Measurements from ENCODE around the gene REC114. TPM values are rescaled to one million over a fixed set of nuclear protein-coding genes. Genes with fewer than 3 reads are reported as not detected.
"Not testable (repeated sequence)": the region's sequence is repeated elsewhere in the genome, so short reads cannot be mapped to it uniquely, and the experiment has no call there.

The REC114 gene
- polyA plus RNA-seq, 3 donors = not detected

DNA sequence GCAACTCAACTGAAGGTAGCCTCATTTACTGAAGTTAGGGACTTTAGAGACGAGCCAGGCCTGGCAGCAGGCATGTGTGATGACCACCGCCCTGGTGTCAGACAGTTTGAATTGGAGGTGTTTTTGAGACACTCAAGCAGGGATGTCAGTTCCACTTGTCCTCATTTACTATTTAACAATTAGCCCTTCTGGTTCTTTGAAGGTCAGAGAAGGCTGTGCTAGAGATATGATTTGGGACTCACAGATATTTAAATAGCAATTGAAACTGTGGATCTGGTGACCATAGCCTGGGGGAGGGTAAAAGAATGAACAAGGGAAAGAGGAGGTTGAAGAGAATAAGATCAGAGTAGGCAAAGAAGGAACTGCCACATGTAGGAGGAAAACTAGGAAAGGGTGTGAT is 74.6 kb downstream of the REC114 start:
- WGBS, 3 donors = 89 to 94% (median 91%) methylated on average over 2 of the region's 2 CpGs
- no peak overlapping the region for H3K27ac ChIP-seq (ENCODE audit: low read depth, low read length)

DNA sequence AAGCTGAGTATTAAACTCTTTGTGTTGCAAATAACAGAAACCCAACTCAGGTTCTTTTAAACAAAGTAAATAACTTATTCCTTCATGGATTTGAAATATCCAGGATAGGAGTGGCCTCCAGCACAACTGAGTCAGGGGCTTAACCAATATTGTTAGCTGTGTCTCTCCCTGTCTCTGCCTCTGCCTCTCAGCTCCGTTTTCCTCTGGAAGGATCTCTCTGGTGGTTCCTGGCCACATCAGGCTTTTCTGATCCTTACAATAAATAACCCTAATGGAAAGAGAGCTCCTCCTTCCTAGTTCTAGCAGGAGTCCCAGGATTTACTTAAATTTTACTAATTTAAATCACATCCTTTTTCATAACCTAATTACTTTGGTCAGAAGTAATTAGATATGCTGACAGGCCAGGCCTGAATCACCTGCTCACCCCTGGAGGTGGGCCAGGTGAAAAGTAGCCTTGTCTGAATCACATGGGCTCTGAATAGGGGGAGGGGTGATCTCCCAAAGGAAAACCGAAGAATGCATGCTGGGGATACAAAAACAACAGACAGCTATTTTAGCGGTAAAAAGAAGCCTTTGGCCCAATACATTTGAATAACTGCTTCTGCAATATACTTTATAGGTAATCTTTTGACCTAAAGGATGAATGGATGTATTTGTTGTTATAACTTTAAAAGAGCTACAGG is 75.4 kb downstream of the REC114 start:
- H3K27ac ChIP-seq (ENCODE audit: low read depth, low read length) = no peak overlapping the region
- WGBS, 3 donors = 49 to 65% (median 63%) methylated on average over 3 of the region's 3 CpGs

DNA sequence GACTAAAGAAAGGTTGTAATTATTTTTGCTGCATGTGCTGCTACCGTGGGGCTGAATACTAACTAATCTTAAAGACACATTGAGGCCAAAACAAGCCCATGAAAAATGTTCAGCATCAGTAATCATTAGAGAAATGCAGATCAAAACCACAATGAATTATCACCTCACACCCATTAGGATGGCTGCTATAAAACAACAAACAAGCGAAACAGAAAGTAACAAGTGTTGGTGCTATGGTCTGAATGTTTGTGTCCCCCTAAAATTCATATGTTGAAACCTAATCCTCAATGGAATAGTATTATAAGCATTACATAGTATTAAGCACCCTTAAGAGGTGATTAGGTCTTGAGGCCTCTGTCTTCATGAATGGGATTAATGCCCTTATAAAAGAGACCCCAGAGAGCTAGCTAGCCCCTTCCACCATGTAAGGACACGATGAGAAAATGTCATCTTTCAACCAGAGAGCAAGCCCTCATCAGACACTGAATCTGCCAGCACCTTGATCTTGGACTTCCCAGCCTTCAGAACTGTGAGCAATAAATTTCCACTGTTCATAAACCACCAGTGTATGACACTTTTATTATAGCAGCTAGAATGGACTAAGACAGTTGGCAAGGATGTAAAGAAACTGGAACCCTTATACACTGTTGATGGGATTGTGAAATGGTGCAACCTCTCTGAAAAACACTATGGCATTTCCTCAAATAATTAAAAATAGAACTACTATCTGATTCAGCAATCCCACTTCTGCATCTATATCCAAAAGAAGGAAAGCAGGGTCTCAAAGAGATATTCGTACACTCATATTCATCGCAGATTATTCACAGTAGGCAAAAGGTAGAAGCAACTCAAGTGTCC is 76.1 kb downstream of the REC114 start:
- H3K27ac ChIP-seq (ENCODE audit: low read depth, low read length) = no peak overlapping the region
- WGBS, 3 donors = 83 to 89% (median 85%) methylated on average over 5 of the region's 5 CpGs

DNA sequence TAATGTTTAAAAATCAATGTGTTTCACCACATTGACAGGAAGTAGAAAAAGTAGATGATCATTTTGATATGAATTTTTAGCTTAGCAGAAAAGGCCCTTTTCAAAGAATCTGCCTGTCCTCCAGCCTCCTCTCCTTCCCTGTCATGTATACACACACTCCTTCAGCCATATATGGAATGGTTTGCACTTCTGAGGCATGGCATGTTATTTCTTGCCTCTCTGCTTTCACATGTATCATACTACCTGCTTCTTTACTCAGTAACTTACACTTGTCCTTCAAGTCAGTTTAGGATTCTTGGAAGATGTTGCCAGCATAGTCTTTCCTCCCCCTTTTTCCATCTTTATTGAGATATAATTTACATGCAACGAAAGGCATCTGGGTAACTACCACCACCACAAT is 79.0 kb downstream of the REC114 start:
- WGBS, 3 donors = 83 to 95% (median 92%) methylated on average over 1 of the region's 1 CpG

DNA sequence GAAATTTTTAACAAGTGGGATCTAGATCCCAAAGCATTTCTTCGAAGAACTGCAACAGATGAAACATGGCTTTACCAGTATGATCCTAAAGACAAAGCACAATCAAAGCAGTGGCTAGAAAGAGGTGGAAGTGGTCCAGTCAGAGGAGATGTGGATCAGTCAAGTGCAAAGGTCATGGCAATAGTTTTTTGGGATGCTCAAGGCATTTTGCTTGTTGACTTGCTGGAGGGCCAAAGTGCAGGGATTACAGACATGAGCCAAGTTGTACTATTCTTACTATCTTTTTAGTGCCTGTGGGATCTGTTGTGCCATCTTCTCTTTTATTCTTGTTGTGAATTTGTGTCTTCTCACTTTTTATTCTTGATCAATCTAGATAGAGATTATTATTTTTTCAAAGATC is 82.0 kb downstream of the REC114 start:
- WGBS, 3 donors = 93 to 100% (median 96%) methylated on average over 1 of the region's 1 CpG

More for the DNA sequence above, 79.0 kb downstream of the REC114 start:
- H3K27ac ChIP-seq (ENCODE audit: low read depth, low read length) = no peak overlapping the region

DNA sequence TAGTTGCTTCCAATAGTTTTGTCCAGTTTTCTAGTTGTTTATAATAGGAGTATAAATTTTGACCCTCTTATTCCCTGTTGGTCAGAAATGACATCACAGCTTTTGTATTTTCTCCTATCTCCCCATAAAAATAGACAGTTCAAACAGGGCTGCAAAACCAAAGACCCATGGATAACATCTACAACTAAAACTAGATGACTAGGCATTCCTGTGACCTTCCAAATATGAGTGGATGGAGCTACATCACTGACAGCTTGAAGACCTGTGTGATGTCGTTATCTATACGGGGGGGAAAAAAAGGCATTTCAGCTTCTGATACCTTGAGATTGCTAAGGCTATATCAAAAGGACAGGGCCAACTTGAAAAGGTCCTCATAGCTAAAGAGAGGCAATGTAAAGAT is 84.6 kb downstream of the REC114 start:
- no peak overlapping the region for H3K27ac ChIP-seq (ENCODE audit: low read depth, low read length)
- 85 to 94% (median 88%) methylated on average over 2 of the region's 2 CpGs for WGBS, 3 donors

More for the DNA sequence above, 82.0 kb downstream of the REC114 start:
- no peak overlapping the region for H3K27ac ChIP-seq (ENCODE audit: low read depth, low read length)

DNA sequence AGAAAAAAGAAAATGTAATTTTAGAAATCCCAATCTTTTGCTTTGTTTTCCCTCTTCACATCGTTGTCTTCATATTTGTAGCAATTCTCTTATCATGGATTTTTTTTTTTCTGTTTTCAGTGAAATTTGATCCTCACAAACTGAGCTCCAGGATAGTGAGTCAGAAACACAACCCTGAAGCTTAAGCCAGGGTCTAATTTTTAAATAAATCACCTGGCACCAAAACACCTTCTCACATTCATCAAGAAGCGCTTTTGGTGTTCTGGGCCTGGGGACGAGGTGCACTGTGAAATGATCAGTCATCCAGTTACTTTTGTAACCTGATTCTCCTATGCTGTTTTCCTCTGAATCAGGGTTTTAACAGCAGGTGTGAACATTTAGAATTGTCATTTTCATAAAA is 87.7 kb downstream of the REC114 start:
- WGBS, 3 donors = 52 to 67% (median 63%) methylated on average over 3 of the region's 3 CpGs
- H3K27ac ChIP-seq (ENCODE audit: low read depth, low read length) = no peak overlapping the region

DNA sequence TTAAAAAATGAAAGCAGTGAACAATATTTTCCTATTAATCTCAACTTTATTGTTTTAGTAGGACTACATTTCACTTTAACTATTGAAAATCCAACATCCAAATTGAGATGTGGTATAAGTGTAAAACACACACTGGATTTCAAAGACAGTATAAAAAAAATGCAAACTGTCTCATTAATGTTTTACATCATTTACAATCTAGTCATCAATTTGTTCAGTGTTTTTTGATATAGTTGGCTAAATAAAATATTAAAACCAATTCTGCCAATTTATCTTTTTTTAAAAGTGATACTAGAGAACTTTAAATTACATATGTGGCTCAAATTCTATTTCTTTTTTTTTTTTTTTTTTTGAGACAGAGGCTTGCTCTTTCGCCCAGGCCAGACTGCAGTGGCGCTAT is 95.2 kb downstream of the REC114 start:
- 94 to 100% (median 94%) methylated on average over 2 of the region's 2 CpGs for WGBS, 3 donors
- H3K27ac ChIP-seq (ENCODE audit: low read depth, low read length) = no peak overlapping the region

DNA sequence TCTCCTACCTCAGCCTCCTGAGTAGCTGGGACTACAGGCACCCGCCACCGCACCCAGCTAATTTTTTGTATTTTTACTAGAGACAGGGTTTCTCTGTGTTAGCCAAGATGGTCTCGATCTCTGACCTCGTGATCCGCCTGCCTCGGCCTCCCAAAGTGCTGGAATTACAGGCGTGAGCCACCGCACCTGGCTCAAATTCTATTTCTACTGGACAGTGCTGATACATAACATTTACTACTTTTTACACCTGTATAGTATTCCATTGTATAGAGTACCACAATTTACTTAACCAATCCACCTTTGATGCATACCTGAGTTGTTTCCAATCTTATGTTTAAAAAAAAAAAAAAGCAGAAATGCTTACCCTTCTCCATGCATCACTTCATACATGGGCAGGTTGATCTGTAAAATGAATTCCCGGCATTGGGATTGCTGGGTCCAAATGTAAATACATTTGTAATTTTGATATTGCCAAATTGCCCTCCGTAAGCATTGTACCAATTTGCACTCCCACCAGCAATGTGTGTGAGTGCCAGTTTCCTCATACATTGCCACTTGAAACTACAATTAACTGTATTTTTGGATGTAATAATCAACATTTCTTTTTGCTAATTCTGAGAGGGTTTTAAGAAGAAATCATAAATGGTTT is 95.7 kb downstream of the REC114 start:
- 97 to 98% (median 98%) methylated on average over 10 of the region's 10 CpGs for WGBS, 3 donors

DNA sequence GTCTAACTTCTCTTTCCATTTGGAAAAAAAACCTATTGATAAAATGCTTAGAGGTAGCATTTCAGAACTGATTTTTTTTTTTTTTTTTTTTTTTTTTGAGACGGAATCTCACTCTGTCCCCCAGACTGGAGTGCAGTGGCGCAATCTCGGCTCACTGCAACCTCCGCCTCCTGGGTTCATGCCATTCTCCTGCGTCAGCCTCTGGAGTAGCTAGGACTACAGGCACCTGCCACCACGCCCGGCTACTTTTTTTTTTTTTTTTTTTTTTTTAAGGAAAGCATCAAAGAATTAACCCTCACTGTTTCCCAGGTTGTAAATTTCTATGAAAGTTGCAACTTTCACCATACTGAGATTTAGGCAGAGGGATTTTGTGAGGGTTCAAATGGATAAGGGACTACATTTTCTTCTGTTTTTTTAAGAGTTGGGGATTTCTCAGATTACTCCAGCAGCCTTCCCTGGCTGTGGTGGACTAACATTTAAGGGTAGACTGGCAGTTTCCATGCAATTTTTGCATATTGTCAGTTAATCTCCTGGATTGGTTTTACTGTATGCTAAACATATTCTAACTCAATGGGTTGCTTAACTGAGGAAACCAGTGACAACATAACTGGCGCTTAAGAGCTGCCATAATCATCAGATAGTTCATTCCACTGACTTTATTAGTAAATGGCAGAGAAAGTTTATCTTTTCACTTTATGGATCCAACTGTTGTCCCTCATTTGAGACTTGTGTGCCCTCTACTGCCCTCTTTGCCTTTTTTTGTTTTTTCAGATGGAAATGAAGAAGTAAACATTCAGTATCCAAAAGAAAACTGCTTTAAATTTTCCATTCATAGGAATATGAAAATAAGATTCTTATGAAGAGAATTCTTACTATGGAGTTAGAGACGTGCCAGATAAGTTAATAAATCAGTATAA is 96.5 kb downstream of the REC114 start:
- WGBS, 3 donors = 79 to 84% (median 82%) methylated on average over 9 of the region's 9 CpGs
- H3K27ac ChIP-seq (ENCODE audit: low read depth, low read length) = no peak overlapping the region

More for the DNA sequence above, 95.7 kb downstream of the REC114 start:
- no peak overlapping the region for H3K27ac ChIP-seq (ENCODE audit: low read depth, low read length)

DNA sequence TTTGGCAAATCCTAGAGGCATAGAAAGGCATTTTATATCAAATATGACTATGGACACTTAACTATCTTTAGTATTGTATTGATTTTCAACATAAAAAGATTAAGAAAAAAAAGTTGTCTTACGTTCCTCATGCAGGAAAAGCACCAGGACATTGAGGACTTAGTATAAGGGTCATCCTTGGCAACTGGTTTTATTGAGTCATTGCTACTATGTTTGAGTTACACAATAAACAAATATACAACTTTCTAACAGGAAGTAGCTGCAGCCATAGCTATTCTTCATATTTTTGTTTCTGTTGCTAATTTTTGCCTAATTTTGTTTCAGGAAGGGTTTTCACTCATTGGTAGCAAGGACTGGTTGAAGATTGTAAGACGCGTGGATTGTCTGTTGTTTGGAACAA is 97.2 kb downstream of the REC114 start:
- H3K27ac ChIP-seq (ENCODE audit: low read depth, low read length) = no peak overlapping the region
- WGBS, 3 donors = 74 to 79% (median 79%) methylated on average over 3 of the region's 3 CpGs

DNA sequence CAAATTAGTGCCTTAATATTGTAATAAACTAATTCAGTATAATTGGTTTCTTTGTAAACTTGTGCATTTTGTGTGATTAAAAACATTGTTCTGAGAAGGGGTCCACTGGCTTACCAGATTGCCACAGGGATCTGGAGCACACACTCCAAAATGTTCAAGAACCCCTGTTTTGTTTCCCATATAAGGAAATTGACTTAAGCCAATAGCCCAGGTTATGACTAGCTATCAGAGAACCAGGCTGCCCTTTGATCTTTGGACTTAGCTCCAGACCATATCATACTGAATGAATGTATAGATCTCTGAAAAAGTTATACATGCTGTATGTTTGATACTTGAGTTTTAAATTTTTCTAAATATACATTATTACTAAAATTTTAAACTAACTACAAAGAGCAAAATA is 98.5 kb downstream of the REC114 start:
- no peak overlapping the region for H3K27ac ChIP-seq (ENCODE audit: low read depth, low read length)

DNA sequence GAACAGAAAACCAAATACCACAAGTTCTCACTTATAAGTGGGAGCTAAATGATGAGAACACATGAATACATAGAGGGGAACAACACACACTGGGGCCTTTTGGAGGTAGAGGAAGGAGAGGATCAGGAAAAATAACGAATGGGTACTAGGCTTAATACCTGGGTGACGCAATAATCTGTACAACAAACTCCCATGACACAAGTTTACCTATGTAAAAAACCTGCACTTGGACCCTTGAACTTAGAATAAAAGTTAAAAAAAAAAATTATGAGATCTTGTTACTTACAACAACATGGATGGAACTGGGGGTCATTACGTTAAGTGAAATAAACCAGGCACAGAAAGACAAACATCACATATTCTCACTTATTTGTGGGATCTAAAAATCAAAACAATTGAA is 106.0 kb downstream of the REC114 start:
- 90 to 98% (median 94%) methylated on average over 3 of the region's 3 CpGs for WGBS, 3 donors

DNA sequence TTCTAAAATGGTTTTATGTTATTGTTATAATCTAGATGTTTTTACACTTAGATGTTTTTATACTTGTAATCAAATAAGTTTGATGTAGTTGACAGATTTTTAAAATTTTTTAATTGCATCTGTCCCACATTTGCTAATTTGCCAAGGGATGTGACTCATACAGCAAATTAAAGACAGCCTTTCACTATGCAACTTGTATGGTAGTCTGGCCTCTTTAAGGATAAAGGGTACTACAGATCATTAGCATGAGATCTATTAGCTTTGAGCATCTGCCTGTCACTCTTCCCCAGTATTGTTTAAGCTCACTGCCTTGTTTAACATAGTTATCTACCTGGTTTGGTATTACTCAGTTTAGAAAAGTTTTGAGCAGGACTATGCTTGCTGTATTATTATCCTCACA is 107.2 kb downstream of the REC114 start:
- H3K27ac ChIP-seq (ENCODE audit: low read depth, low read length) = no peak overlapping the region

More for the DNA sequence above, 106.0 kb downstream of the REC114 start:
- not testable (repeated sequence) for H3K27ac ChIP-seq (ENCODE audit: low read depth, low read length)

DNA sequence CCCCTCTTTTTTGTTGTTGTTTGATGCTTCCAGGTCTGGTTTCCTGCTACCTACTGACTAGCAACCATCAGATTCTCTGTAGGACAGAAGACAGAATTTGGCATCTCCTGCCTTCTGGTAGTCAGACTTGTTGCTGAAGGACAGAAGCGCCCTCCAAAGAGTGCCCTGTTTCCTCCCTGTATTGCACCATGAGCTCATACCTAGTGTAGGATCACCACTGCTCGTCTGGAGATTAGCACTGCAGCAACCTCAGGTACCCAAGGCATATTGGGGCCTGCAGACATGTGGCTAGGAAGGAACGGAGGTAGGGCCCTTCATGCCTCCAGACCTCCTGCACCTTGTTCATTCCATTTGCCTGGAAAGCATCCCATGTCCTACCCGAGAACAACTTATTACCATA is 112.1 kb downstream of the REC114 start:
- WGBS, 3 donors = 87 to 92% (median 88%) methylated on average over 4 of the region's 4 CpGs
- no peak overlapping the region for H3K27ac ChIP-seq (ENCODE audit: low read depth, low read length)

DNA sequence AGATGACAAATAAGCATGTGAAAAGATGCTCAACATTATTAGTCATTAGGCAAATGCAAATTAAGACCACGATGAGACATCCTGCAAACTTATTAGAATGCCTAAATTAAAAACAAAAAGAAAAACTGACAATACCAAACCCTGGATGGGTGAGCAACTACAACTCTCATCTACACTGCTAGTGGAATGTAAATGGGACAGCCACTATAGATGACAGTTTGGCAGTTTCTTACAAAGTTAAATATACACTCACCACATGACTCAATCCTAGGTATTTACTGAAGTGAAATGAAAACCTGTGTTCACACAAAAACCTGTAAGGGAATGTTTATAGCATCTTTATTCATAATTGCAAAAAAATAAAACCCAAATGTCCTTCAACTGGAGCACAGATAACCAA is 115.6 kb downstream of the REC114 start:
- WGBS, 3 donors = 87 to 93% (median 91%) methylated on average over 1 of the region's 1 CpG
- no peak overlapping the region for H3K27ac ChIP-seq (ENCODE audit: low read depth, low read length)

DNA sequence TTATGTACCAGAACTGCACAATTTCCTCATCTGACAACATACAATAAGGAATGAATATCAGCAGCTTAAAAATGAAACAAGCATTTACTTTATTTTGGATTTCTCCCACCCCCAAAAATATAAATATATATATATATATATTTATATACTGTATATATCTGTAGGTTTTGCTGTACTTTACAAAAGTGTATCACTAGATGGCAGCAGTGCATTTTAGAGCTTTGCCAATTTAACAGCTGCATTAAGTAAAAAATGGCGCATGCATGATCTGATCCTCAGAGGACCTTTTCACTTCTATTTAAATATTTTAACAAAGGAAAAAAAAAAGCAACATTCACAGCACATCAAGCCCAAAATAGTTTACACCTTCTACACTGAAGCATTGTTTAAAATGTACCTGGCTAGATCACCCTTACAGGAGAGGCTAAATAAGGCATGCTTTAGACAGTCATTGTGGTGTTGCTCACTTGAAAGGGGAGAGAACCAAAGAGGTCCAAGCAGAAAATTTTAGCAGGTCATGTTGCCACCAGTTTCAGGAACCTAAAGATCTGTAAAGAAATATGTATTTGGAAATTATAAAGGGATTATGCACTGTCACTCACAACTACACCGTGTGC is 117.6 kb downstream of the REC114 start:
- 55 to 61% (median 61%) methylated on average over 2 of the region's 2 CpGs for WGBS, 3 donors

DNA sequence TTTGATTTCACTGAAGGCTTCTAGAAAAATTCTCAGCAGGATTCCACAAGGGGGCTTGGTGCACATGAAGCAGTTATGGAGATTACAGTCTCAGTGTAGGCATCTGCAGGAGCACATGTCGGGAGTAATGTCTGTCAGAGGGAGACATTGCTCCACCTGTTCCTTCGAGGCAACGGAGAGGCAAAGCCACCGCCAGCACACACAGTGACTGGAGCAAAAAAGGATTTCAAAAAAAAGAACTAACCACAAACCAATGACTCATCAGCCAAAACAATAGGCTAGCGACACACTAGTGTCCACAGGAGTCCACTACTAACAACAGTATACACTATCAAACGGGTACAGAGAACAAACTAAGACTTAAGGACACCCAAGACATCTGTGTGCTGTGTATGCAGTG is 121.3 kb downstream of the REC114 start:
- no peak overlapping the region for H3K27ac ChIP-seq (ENCODE audit: low read depth, low read length)
- 32 to 68% (median 34%) methylated on average over 6 of the region's 6 CpGs for WGBS, 3 donors

More for the DNA sequence above, 117.6 kb downstream of the REC114 start:
- no peak overlapping the region for H3K27ac ChIP-seq (ENCODE audit: low read depth, low read length)
